Stimulated activated CD8-positive, alpha-beta memory T cell treated with anti-CD3 and anti-CD28 coated beads, Interleukin-4, amount 100 ng/mL, for 24 hours (primary cell): ENCODE data around the gene MYADML2.

Source experiments
- DNase-seq: peaks from one replicate; pipeline ENCODE4 v3.0.0-alpha.2; 2020; ENCODE audit warnings: low read depth

Gene MYADML2

GRCh38 chr17:81898029-81898866 is 48.8 kb downstream of the MYADML2 start:
- DNase-seq: no peak

- no peak for DNase-seq
These were observed 51.6 kb downstream of the MYADML2 start for GRCh38 chr17:81895400-81895799.

GRCh38 chr17:81891303-81891552 is 55.8 kb downstream of the MYADML2 start:
- no peak for DNase-seq

GRCh38 chr17:81890447-81891302 is 56.4 kb downstream of the MYADML2 start:
- no peak for DNase-seq
